ENCODE results near the gene PRDM11. TPM values are rescaled to one million over a fixed set of nuclear protein-coding genes. Genes with fewer than 3 reads are reported as not detected.

The PRDM11 gene
- total RNA-seq, 2 donors from 2014 or later: 4.4 to 7.9 TPM

DNA sequence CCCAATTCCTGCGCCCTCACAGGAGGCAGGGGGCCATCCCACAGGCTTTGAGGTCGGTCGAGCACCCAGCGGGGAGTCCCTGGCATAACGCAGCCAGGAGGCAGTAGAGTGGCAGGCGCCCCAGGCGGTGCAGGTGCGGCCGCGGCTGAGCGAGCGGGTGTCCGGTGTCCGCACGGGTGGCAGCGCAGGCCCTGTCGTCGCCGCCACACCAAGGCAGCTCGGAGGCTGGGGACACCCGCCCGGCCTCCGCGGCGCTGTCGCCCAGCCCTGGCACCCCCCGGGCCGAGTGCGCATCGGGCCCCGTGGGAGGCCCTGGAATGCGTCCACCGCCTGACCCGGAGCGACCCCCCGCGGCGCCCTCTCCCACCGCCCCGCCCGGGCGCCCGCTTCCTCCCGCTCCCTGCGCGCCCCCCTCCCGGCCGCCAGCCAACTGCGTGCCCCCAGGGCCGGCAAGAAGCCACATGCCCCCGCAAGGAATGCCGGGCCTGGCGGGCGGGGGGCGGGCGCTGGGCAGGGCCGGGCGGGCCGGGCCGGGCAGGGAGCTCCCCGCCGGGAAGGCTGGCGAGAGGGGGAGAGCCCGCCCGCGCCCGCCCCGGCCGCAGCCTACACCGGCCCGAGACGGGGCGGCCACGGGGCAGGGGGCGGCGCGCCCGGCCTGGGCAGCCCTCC is 33.9 kb downstream of the PRDM11 start:
- H3K9me3 ChIP-seq: no peaks in the 10 kb centered on the region
- peak; percentile 81 for ATAC-seq
- intact Hi-C loops (cut with DNase I): no loop called here
- no peaks in the 10 kb centered on the region for H3K27me3 ChIP-seq
- peak overlapping the region; percentile 86 to 92 (median 88) for H3K27ac ChIP-seq
- 1 to 13% methylated on average over 3 to 34 of the region's 78 CpGs for WGBS, 2 donors
- peak; percentile 69 to 80 (median 74) for DNase-seq
- no peaks in the 10 kb centered on the region for H3K36me3 ChIP-seq (replicated peaks in 1 of 2; ENCODE audit: insufficient read depth in 1 of 2, low read depth in 2 of 2)
- H3K4me1 ChIP-seq: peaks cover 30% of the 10 kb centered on the region
- peak overlapping the region in 1 of 2 donors; percentile 27 for H3K4me3 ChIP-seq
- TF ChIP-seq, protein P1, sequence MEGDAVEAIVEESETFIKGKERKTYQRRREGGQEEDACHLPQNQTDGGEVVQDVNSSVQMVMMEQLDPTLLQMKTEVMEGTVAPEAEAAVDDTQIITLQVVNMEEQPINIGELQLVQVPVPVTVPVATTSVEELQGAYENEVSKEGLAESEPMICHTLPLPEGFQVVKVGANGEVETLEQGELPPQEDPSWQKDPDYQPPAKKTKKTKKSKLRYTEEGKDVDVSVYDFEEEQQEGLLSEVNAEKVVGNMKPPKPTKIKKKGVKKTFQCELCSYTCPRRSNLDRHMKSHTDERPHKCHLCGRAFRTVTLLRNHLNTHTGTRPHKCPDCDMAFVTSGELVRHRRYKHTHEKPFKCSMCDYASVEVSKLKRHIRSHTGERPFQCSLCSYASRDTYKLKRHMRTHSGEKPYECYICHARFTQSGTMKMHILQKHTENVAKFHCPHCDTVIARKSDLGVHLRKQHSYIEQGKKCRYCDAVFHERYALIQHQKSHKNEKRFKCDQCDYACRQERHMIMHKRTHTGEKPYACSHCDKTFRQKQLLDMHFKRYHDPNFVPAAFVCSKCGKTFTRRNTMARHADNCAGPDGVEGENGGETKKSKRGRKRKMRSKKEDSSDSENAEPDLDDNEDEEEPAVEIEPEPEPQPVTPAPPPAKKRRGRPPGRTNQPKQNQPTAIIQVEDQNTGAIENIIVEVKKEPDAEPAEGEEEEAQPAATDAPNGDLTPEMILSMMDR (IDR thresholded peaks at IDR 0.05): peak; percentile 36 to 70 (median 55)
- peak; percentile 39 to 60 (median 56) for TF ChIP-seq POLR2A (IDR thresholded peaks at IDR 0.05)

DNA sequence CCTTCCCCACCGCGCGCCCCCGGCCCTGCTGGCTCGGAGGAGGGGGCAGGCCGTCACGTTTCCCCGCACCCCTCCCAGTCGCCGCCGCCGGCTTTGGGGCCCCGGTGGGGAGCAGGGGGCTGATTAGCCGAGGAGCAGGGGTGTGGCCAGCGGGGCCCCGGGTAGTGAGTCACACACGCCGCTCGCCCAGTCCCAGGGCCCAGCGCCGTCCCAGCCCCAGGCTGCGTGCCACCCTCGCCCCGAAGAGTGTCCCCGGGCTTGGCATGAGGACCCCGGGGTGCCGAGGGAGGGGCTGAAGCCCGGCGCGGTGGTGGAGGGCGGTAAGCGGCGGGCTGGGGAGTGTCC is 34.4 kb downstream of the PRDM11 start:
- no peaks in the 10 kb centered on the region for H3K9me3 ChIP-seq
- H3K4me1 ChIP-seq: peaks cover 30% of the 10 kb centered on the region
- intact Hi-C loops (cut with DNase I): no loop called here
- H3K36me3 ChIP-seq (replicated peaks in 1 of 2; ENCODE audit: insufficient read depth in 1 of 2, low read depth in 2 of 2): no peaks in the 10 kb centered on the region
- peak; percentile 56 to 69 (median 64) for TF ChIP-seq POLR2A (IDR thresholded peaks at IDR 0.05)
- TF ChIP-seq, protein P1 (IDR thresholded peaks at IDR 0.05): no peak
- H3K4me3 ChIP-seq: peak overlapping the region; percentile 27 to 28
- peak; percentile 80 for ATAC-seq
- peak overlapping the region; percentile 86 to 92 (median 88) for H3K27ac ChIP-seq
- no peaks in the 10 kb centered on the region for H3K27me3 ChIP-seq
- 0% methylated on average over 11 to 14 of the region's 33 CpGs for WGBS, 2 donors
- DNase-seq: peak; percentile 66 to 85 (median 77)

DNA sequence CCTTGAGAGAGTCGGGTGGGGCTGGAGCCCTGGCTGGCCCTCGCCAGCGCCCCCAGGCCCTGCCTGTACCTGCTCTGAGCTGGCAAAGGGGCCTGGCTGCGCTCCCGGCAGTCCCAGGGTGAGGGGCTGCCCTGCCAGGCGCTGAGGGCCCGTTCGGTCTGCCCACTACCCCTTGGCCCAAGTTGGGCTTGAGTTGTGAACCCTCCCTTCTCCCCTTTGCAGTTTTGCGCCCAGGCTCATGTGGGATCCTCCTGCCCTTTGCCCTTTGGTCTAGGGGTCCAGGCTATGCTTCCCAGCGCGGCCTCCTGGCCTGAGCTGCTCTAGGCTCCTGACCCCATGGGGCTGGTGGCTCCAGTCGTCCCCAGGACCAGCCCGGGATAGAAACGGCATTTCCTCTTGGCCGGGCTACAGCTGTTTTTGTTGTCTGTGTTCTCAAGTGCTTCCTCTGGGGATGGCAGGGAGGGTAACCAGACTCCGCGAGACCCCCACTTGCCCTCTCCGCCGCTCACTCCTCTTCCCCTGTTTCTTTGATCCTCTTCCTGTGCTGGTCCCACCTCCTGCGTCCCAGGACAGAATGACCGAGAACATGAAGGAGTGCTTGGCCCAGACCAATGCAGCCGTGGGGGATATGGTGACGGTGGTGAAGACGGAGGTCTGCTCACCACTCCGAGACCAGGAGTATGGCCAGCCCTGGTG is 34.9 kb downstream of the PRDM11 start:
- no peaks in the 10 kb centered on the region for H3K36me3 ChIP-seq (replicated peaks in 1 of 2; ENCODE audit: insufficient read depth in 1 of 2, low read depth in 2 of 2)
- 52 to 76% methylated on average over 13 to 25 of the region's 25 CpGs for WGBS, 2 donors
- intact Hi-C loops (cut with DNase I): no loop called here
- TF ChIP-seq, protein P1 (IDR thresholded peaks at IDR 0.05): no peak
- TF ChIP-seq POLR2A (IDR thresholded peaks at IDR 0.05): peak in 1 of 3 donors; percentile 5
- peak overlapping the region; percentile 86 to 92 (median 88) for H3K27ac ChIP-seq
- ATAC-seq: no peak
- no peaks in the 10 kb centered on the region for H3K27me3 ChIP-seq
- no peak for DNase-seq
- H3K4me1 ChIP-seq: peaks cover 30% of the 10 kb centered on the region
- peak overlapping the region; percentile 27 to 28 for H3K4me3 ChIP-seq
- no peaks in the 10 kb centered on the region for H3K9me3 ChIP-seq

DNA sequence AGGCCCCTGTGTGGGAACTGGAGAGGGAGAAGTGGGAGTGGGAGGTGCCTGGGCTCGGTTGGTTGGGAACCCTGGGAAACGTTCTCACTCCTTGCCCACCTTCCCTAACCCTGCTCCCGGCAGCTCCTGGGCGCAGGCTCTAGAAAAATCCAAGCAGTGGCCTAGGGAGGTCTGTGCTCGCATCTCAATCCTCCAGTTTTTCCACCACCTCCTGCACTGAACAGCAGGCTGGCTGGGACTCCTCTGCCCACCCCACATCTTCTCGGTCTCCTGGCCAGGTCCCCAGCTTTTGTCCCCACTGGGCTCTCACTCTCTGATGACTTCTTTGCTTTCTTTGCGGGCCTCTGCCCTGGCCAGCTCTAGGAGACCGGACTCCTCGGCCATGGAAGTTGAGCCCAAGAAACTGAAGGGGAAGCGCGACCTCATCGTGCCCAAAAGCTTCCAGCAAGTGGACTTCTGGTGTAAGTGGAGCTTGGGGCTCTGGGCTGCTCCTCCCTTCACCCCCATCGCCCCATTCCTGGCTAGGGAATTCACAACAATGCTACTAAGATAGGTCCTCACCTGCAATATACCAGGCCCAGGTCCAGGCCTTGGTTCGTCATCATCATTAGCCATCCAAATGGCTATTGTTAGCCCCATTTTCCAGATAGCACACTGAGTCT is 35.6 kb downstream of the PRDM11 start:
- H3K36me3 ChIP-seq (replicated peaks in 1 of 2; ENCODE audit: insufficient read depth in 1 of 2, low read depth in 2 of 2): no peaks in the 10 kb centered on the region
- no peak for DNase-seq
- H3K4me3 ChIP-seq: no peak overlapping the region
- 93% methylated on average over 14 of the region's 14 CpGs for WGBS, 2 donors
- peak overlapping the region in 2 of 4 donors; percentile 87 to 92 for H3K27ac ChIP-seq
- no peaks in the 10 kb centered on the region for H3K9me3 ChIP-seq
- peaks cover 30% of the 10 kb centered on the region for H3K4me1 ChIP-seq
- TF ChIP-seq, protein P1 (IDR thresholded peaks at IDR 0.05): no peak
- TF ChIP-seq POLR2A (IDR thresholded peaks at IDR 0.05): no peak
- no peaks in the 10 kb centered on the region for H3K27me3 ChIP-seq
- intact Hi-C loops (cut with DNase I): no loop called here
- ATAC-seq: no peak

All from body of pancreas (tissue), 4 donors.